Measurements from ENCODE around the gene FKBP6.
"Not testable (repeated sequence)": the region's sequence is repeated elsewhere in the genome, so short reads cannot be mapped to it uniquely, and the experiment has no call there.

FKBP6 gene

GRCh38 chr7:73397521-73398281 lies 69.7 kb downstream of the FKBP6 start:
- H3K27me3 ChIP-seq (replicated peaks; ENCODE audit: insufficient read depth, low read length), result no peaks in the 10 kb centered on the region
- H3K4me1 ChIP-seq (ENCODE audit: low read length), result no peaks in the 10 kb centered on the region
- no peak overlapping the region for H2AFZ ChIP-seq (ENCODE audit: low read length)
- no peaks in the 10 kb centered on the region for H3K9me2 ChIP-seq (replicated peaks; ENCODE audit: insufficient read depth, low read length)
- no peak for DNase-seq
- no peak overlapping the region for H3K4me2 ChIP-seq (ENCODE audit: low read depth, low read length)
- H3K27ac ChIP-seq (ENCODE audit: low read length), result no peak overlapping the region
- no peak overlapping the region for H3K4me3 ChIP-seq (ENCODE audit: low read length)
- H3K9ac ChIP-seq (ENCODE audit: low read length), result no peak overlapping the region
- H3F3A ChIP-seq (ENCODE audit: insufficient read depth, low read length), result no peaks in the 10 kb centered on the region
- H3K9me3 ChIP-seq (replicated peaks; ENCODE audit: insufficient read depth, low read length), result no peaks in the 10 kb centered on the region
- no peaks in the 10 kb centered on the region for H4K20me1 ChIP-seq (ENCODE audit: insufficient read depth, low read length)
- H3K79me2 ChIP-seq (ENCODE audit: low read length), result no peaks in the 10 kb centered on the region
- H3K36me3 ChIP-seq (replicated peaks; ENCODE audit: insufficient read depth, low read length), result no peaks in the 10 kb centered on the region
- TF ChIP-seq EZH2 (optimal IDR thresholded peaks at IDR 0.05; ENCODE audit: low read depth, low read length) (no peak), EZH2phosphoT487 (IDR thresholded peaks at IDR 0.05; ENCODE audit: low read length) (no peak)

GRCh38 chr7:73399185-73400050 lies 71.5 kb downstream of the FKBP6 start:
- Histone ChIP-seq H3K4me2 (ENCODE audit: low read depth, low read length) (peak overlapping the region; percentile 37; the same call in 1 of the 2 replicates), H2AFZ (ENCODE audit: low read length) (peak overlapping the region; percentile 31; the same call in 1 of the 2 replicates), H3K4me3 (ENCODE audit: low read length) (0 out of 2 replicates have a peak overlapping the region, but pooled peaks have one; percentile 31)
- not testable (repeated sequence) for H3K27me3 ChIP-seq (replicated peaks; ENCODE audit: insufficient read depth, low read length); H3K27ac ChIP-seq (ENCODE audit: low read length); H3K9me3 ChIP-seq (replicated peaks; ENCODE audit: insufficient read depth, low read length); H3K9ac ChIP-seq (ENCODE audit: low read length); H3K4me1 ChIP-seq (ENCODE audit: low read length); H4K20me1 ChIP-seq (ENCODE audit: insufficient read depth, low read length); H3K79me2 ChIP-seq (ENCODE audit: low read length); H3K36me3 ChIP-seq (replicated peaks; ENCODE audit: insufficient read depth, low read length); H3K9me2 ChIP-seq (replicated peaks; ENCODE audit: insufficient read depth, low read length); H3F3A ChIP-seq (ENCODE audit: insufficient read depth, low read length)
- DNase-seq, result peak; percentile 73

- H3K79me2 ChIP-seq (ENCODE audit: low read length); H3K4me3 ChIP-seq (ENCODE audit: low read length); H3K4me2 ChIP-seq (ENCODE audit: low read depth, low read length); H2AFZ ChIP-seq (ENCODE audit: low read length); H3K9me2 ChIP-seq (replicated peaks; ENCODE audit: insufficient read depth, low read length); H3F3A ChIP-seq (ENCODE audit: insufficient read depth, low read length); H3K4me1 ChIP-seq (ENCODE audit: low read length); H4K20me1 ChIP-seq (ENCODE audit: insufficient read depth, low read length); H3K9ac ChIP-seq (ENCODE audit: low read length); H3K9me3 ChIP-seq (replicated peaks; ENCODE audit: insufficient read depth, low read length); H3K27ac ChIP-seq (ENCODE audit: low read length); H3K36me3 ChIP-seq (replicated peaks; ENCODE audit: insufficient read depth, low read length); DNase-seq; H3K27me3 ChIP-seq (replicated peaks; ENCODE audit: insufficient read depth, low read length): not testable (repeated sequence)
Observed at GRCh38 chr7:73404860-73405259, 76.9 kb downstream of the FKBP6 start.
